OCI-M1 (cell line): ENCODE measurements around the gene SPDYE17.
"Not testable (repeated sequence)": the region's sequence is repeated elsewhere in the genome, so short reads cannot be mapped to it uniquely, and the experiment has no call there.

ENCODE experiments used
- DNase-seq: peaks from one replicate; lab custom pipeline; 2025; lab: John Stamatoyannopoulos, UW

The SPDYE17 gene

GRCh38 chr7:76998764-76999450, 33.3 kb downstream of the SPDYE17 start:
- DNase-seq = not testable (repeated sequence)

GRCh38 chr7:76998285-76998589, 33.9 kb downstream of the SPDYE17 start:
- no peak for DNase-seq

- no peak for DNase-seq
Measured at GRCh38 chr7:76997381-76998284, 34.5 kb downstream of the SPDYE17 start.

GRCh38 chr7:76996932-76997331, 35.2 kb downstream of the SPDYE17 start:
- DNase-seq = not testable (repeated sequence)

- not testable (repeated sequence) for DNase-seq
Measured at GRCh38 chr7:76994286-76994685, 37.9 kb downstream of the SPDYE17 start.

GRCh38 chr7:76993831-76994230, 38.3 kb downstream of the SPDYE17 start:
- DNase-seq = not testable (repeated sequence)

- DNase-seq = not testable (repeated sequence)
Measured at GRCh38 chr7:76992871-76993270, 39.3 kb downstream of the SPDYE17 start.

GRCh38 chr7:76992204-76992603, 40.0 kb downstream of the SPDYE17 start:
- not testable (repeated sequence) for DNase-seq

GRCh38 chr7:76990202-76990601, 42.0 kb downstream of the SPDYE17 start:
- not testable (repeated sequence) for DNase-seq

- not testable (repeated sequence) for DNase-seq
Measured at GRCh38 chr7:76985924-76986717, 46.0 kb downstream of the SPDYE17 start.

GRCh38 chr7:76984784-76985136, 47.4 kb downstream of the SPDYE17 start:
- not testable (repeated sequence) for DNase-seq

GRCh38 chr7:76983937-76984783, 48.0 kb downstream of the SPDYE17 start:
- DNase-seq = not testable (repeated sequence)

- DNase-seq = not testable (repeated sequence)
Measured at GRCh38 chr7:76983333-76983732, 48.8 kb downstream of the SPDYE17 start.

GRCh38 chr7:76982501-76982900, 49.7 kb downstream of the SPDYE17 start:
- DNase-seq = not testable (repeated sequence)

- DNase-seq = not testable (repeated sequence)
Measured at GRCh38 chr7:76981187-76981970, 50.8 kb downstream of the SPDYE17 start.

GRCh38 chr7:76980576-76980975, 51.6 kb downstream of the SPDYE17 start:
- DNase-seq = not testable (repeated sequence)

- not testable (repeated sequence) for DNase-seq
Measured at GRCh38 chr7:76977761-76978367, 54.3 kb downstream of the SPDYE17 start.

GRCh38 chr7:76974793-76975579, 57.2 kb downstream of the SPDYE17 start:
- DNase-seq = not testable (repeated sequence)

- DNase-seq = not testable (repeated sequence)
Measured at GRCh38 chr7:76974336-76974735, 57.8 kb downstream of the SPDYE17 start.
